Measurements from ENCODE around the gene TPT1.
"Not testable (repeated sequence)": the region's sequence is repeated elsewhere in the genome, so short reads cannot be mapped to it uniquely, and the experiment has no call there.

The TPT1 gene

GRCh38 chr13:45302507-45302906, 38.5 kb downstream of the TPT1 start:
- DNase-seq (ENCODE audit: low spot score) = no peak

- DNase-seq (ENCODE audit: low spot score) = no peak
Measured at GRCh38 chr13:45301263-45301662, 39.7 kb downstream of the TPT1 start.

GRCh38 chr13:45300190-45300985, 40.6 kb downstream of the TPT1 start:
- DNase-seq (ENCODE audit: low spot score) = no peak

GRCh38 chr13:45299194-45299593, 41.8 kb downstream of the TPT1 start:
- no peak for DNase-seq (ENCODE audit: low spot score)

GRCh38 chr13:45298550-45298949, 42.4 kb downstream of the TPT1 start:
- DNase-seq (ENCODE audit: low spot score) = not testable (repeated sequence)

- no peak for DNase-seq (ENCODE audit: low spot score)
Measured at GRCh38 chr13:45298206-45298505, 42.8 kb downstream of the TPT1 start.

- DNase-seq (ENCODE audit: low spot score) = no peak
Measured at GRCh38 chr13:45297456-45298205, 43.4 kb downstream of the TPT1 start.

GRCh38 chr13:45296259-45296658, 44.7 kb downstream of the TPT1 start:
- no peak for DNase-seq (ENCODE audit: low spot score)

- no peak for DNase-seq (ENCODE audit: low spot score)
Measured at GRCh38 chr13:45295536-45295935, 45.4 kb downstream of the TPT1 start.

- DNase-seq (ENCODE audit: low spot score) = no peak
Measured at GRCh38 chr13:45292176-45292575, 48.8 kb downstream of the TPT1 start.

- no peak for DNase-seq (ENCODE audit: low spot score)
Measured at GRCh38 chr13:45289936-45290563, 50.9 kb downstream of the TPT1 start.
